ENCODE results near the gene PALLD. TPM values are rescaled to one million over a fixed set of nuclear protein-coding genes. Genes with fewer than 3 reads are reported as not detected.

The PALLD gene
- total RNA-seq, 2 experiments from 2014 or later: 2.4 to 2.8 TPM

GRCh38 chr4:168614281-168615057 is 117.6 kb downstream of the PALLD start:
- Mint-ChIP-seq H3K4me3 (no peak overlapping the region), H3K27ac (no peak overlapping the region), H3K36me3 (ENCODE audit: low read depth) (no peaks in the 10 kb centered on the region), H3K9me3 (no peaks in the 10 kb centered on the region), H3K4me1 (no peaks in the 10 kb centered on the region), H3K27me3 (peaks cover 21% of the 10 kb centered on the region)
- no peak for DNase-seq
- ChIA-PET CTCF (no interaction called here), POLR2A (no interaction called here)

- Mint-ChIP-seq H3K27ac (no peak overlapping the region), H3K9me3 (no peaks in the 10 kb centered on the region), H3K27me3 (peaks cover 21% of the 10 kb centered on the region), H3K4me1 (no peaks in the 10 kb centered on the region), H3K36me3 (ENCODE audit: low read depth) (no peaks in the 10 kb centered on the region), H3K4me3 (no peak overlapping the region)
- ChIA-PET POLR2A (no interaction called here), CTCF (no interaction called here)
- DNase-seq: no peak
Observed at GRCh38 chr4:168615294-168616065, 118.6 kb downstream of the PALLD start.

GRCh38 chr4:168618577-168619265 is 121.9 kb downstream of the PALLD start:
- ChIA-PET POLR2A (no interaction called here), CTCF (interaction anchor here (1.2 to 1.3 kb wide), 2 partner anchors 10 to 16 kb away, joined by 3 read pairs; no protein-coding TSS in a partner anchor)
- Mint-ChIP-seq H3K36me3 (ENCODE audit: low read depth) (no peaks in the 10 kb centered on the region), H3K4me1 (no peaks in the 10 kb centered on the region), H3K4me3 (no peak overlapping the region), H3K27me3 (peaks cover 18% of the 10 kb centered on the region), H3K9me3 (no peaks in the 10 kb centered on the region), H3K27ac (no peak overlapping the region)
- no peak for DNase-seq

- Mint-ChIP-seq H3K4me3 (no peak overlapping the region), H3K27me3 (peaks cover 19% of the 10 kb centered on the region), H3K27ac (no peak overlapping the region), H3K36me3 (ENCODE audit: low read depth) (no peaks in the 10 kb centered on the region), H3K9me3 (no peaks in the 10 kb centered on the region), H3K4me1 (no peaks in the 10 kb centered on the region)
- ChIA-PET POLR2A (no interaction called here), CTCF (interaction anchor here (1.2 to 1.3 kb wide), 2 partner anchors 10 to 16 kb away, joined by 3 read pairs; no protein-coding TSS in a partner anchor)
- no peak for DNase-seq
Observed at GRCh38 chr4:168619266-168619631, 122.4 kb downstream of the PALLD start.

- ChIA-PET POLR2A (no interaction called here), CTCF (no interaction called here)
- no peaks in the 10 kb centered on the region for H3K9me3 Mint-ChIP-seq
- no peak overlapping the region for H3K27ac Mint-ChIP-seq
- no peaks in the 10 kb centered on the region for H3K36me3 Mint-ChIP-seq (ENCODE audit: low read depth)
- no peak overlapping the region for H3K4me3 Mint-ChIP-seq
- no peaks in the 10 kb centered on the region for H3K4me1 Mint-ChIP-seq
- peaks cover 14% of the 10 kb centered on the region for H3K27me3 Mint-ChIP-seq
- DNase-seq: no peak
Observed at GRCh38 chr4:168621806-168622589, 125.1 kb downstream of the PALLD start.

- Mint-ChIP-seq H3K9me3 (no peaks in the 10 kb centered on the region), H3K36me3 (ENCODE audit: low read depth) (no peaks in the 10 kb centered on the region), H3K27ac (no peak overlapping the region), H3K4me3 (no peak overlapping the region), H3K27me3 (peaks cover 12% of the 10 kb centered on the region), H3K4me1 (no peaks in the 10 kb centered on the region)
- DNase-seq: no peak
- ChIA-PET POLR2A (no interaction called here), CTCF (no interaction called here)
Observed at GRCh38 chr4:168622600-168622999, 125.7 kb downstream of the PALLD start.

GRCh38 chr4:168623011-168623410 is 126.2 kb downstream of the PALLD start:
- no peak overlapping the region for H3K4me3 Mint-ChIP-seq
- no peaks in the 10 kb centered on the region for H3K36me3 Mint-ChIP-seq (ENCODE audit: low read depth)
- no peaks in the 10 kb centered on the region for H3K9me3 Mint-ChIP-seq
- no peak for DNase-seq
- H3K4me1 Mint-ChIP-seq: no peaks in the 10 kb centered on the region
- ChIA-PET POLR2A (no interaction called here), CTCF (no interaction called here)
- H3K27me3 Mint-ChIP-seq: peaks cover 12% of the 10 kb centered on the region
- no peak overlapping the region for H3K27ac Mint-ChIP-seq

DNA sequence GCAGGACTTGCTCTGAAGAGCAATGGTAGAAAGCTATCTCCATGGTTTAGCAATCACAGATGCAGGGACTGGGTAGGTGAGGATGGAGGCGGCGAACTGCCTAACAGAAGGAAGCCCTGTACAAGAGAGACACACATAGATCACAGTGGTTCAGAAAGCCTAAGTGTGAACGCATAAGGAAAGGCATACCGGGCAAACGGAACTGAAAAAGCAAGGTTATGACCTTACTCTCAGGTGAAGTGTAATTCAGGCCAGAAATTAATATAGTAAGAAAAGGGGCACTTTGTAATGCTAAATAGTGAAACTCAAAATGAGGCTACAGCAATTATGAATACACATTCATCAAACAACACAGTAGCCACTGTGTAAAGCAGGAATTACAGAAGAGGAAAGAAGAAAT is 126.6 kb downstream of the PALLD start:
- no peaks in the 10 kb centered on the region for H3K36me3 Mint-ChIP-seq (ENCODE audit: low read depth)

DNA sequence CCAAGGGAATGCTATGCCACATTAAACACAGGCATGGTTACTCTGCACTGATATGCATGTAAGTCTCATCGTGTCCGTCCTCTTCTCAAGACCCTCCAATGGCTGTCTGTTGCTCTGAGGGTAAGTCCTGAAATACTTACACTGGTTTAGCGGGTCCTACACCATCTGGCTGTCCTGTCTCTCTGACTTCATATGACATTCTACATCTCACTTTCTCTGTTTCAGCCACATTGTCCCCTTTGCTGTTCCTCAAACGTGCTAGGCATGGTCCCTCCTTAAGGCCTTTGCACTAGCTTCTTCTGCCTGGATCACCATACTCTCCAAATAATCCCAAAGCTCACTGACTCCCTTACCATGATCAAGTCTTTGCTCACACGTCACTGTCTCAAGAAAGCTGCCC is 131.4 kb downstream of the PALLD start:
- peaks cover 56% of the 10 kb centered on the region for H3K27me3 Mint-ChIP-seq
- no peaks in the 10 kb centered on the region for H3K36me3 Mint-ChIP-seq (ENCODE audit: low read depth)
- H3K4me3 Mint-ChIP-seq: no peak overlapping the region
- peaks cover 13% of the 10 kb centered on the region for H3K4me1 Mint-ChIP-seq
- no peak overlapping the region for H3K27ac Mint-ChIP-seq
- ChIA-PET POLR2A (no interaction called here), CTCF (no interaction called here)
- no peak for DNase-seq
- no peaks in the 10 kb centered on the region for H3K9me3 Mint-ChIP-seq

More for the DNA sequence above, 126.6 kb downstream of the PALLD start:
- DNase-seq: no peak
- H3K27ac Mint-ChIP-seq: no peak overlapping the region
- H3K4me3 Mint-ChIP-seq: no peak overlapping the region
- no peaks in the 10 kb centered on the region for H3K4me1 Mint-ChIP-seq
- ChIA-PET CTCF (interaction anchor here (0.7 kb wide), 1 partner anchor 145 kb away, joined by 3 read pairs; no protein-coding TSS in a partner anchor), POLR2A (no interaction called here)
- H3K9me3 Mint-ChIP-seq: no peaks in the 10 kb centered on the region
- peaks cover 16% of the 10 kb centered on the region for H3K27me3 Mint-ChIP-seq

GRCh38 chr4:168629566-168629965 is 132.7 kb downstream of the PALLD start:
- H3K4me1 Mint-ChIP-seq: peaks cover 14% of the 10 kb centered on the region
- H3K36me3 Mint-ChIP-seq (ENCODE audit: low read depth): no peaks in the 10 kb centered on the region
- DNase-seq: no peak
- POLR2A ChIA-PET: no interaction called here
- H3K27ac Mint-ChIP-seq: no peak overlapping the region
- H3K9me3 Mint-ChIP-seq: no peaks in the 10 kb centered on the region
- CTCF ChIA-PET: no interaction called here
- H3K4me3 Mint-ChIP-seq: no peak overlapping the region
- H3K27me3 Mint-ChIP-seq: peaks cover 61% of the 10 kb centered on the region

GRCh38 chr4:168630445-168631187 is 133.8 kb downstream of the PALLD start:
- DNase-seq: no peak
- CTCF ChIA-PET: no interaction called here
- Mint-ChIP-seq H3K9me3 (no peaks in the 10 kb centered on the region), H3K27ac (no peak overlapping the region), H3K4me3 (no peak overlapping the region), H3K27me3 (peaks cover 71% of the 10 kb centered on the region), H3K36me3 (ENCODE audit: low read depth) (no peaks in the 10 kb centered on the region), H3K4me1 (peaks cover 14% of the 10 kb centered on the region)
- POLR2A ChIA-PET: no interaction called here

Measured in activated CD4-positive, alpha-beta T cell treated with anti-CD3 and anti-CD28 coated beads, Interleukin-2, amount 10 ng/mL, durations not matched to agents 7 days and 5 days (primary cell).